SK-MEL-5 (cell line): ENCODE data around the gene PRR19. TPM values are rescaled to one million over a fixed set of nuclear protein-coding genes. Genes with fewer than 3 reads are reported as not detected.

Experiments used
- DNase-seq: peaks from one replicate; pipeline ENCODE4 v3.0.0-alpha.2; 2016; ENCODE audit warnings: low read depth, low spot score
- in situ Hi-C: cut with HindIII; loops from 2 replicates; pipeline ENCODE4 v1.10.0; 2016; ENCODE audit warnings: low sequenced_read_pairs, high pct_unique_total_duplicates, low pct_unique_long_range_greater_than_20kb
- small RNA-seq, 2 experiments: library from RNA; depleted of rRNA; stranded (forward); fragments of <200 nt; gene quantifications; one replicate each; pipeline ENCODE3, GENCODE V24; 2014
- total RNA-seq: library from RNA; depleted of rRNA; stranded (reverse); fragments of >200 nt; shearing (Covaris generic); gene quantifications from 2 replicates; pipeline ENCODE4 v1.2.3, GENCODE V29; 2014; rRNA removed

The PRR19 gene
- total RNA-seq, 1 experiment from 2014 or later = 1.2 TPM

DNA sequence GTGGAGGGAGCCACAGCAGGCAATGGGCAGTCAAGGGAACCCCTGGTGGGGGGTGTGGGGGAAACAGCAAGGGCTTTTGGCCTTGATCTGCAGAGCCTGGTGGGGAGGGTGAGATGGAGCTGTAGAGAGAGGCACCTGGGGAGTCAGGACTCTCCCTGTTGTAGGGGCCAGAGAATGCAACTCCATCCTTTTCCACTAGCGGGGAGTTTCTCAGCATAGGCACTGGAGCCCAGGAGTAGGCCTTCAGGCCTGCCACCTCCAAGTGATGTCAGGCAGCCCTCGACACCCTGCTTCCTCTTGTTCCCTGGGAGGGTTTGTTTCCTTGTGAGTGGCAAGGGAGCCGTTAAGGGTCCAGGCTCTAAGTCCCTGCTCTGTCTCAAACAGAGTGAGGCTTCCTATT is 48.5 kb downstream of the PRR19 start:
- in situ Hi-C loops = no loop called here
- DNase-seq = no peak

- in situ Hi-C loops = no loop called here
- DNase-seq = no peak
Measured at GRCh38 chr19:42351079-42351735, 49.3 kb downstream of the PRR19 start.

GRCh38 chr19:42352301-42353259 is 50.6 kb downstream of the PRR19 start:
- in situ Hi-C loops = no loop called here

GRCh38 chr19:42353341-42354015 is 51.5 kb downstream of the PRR19 start:
- no peak for DNase-seq
- in situ Hi-C loops = no loop called here

More at GRCh38 chr19:42352301-42353259, 50.6 kb downstream of the PRR19 start:
- no peak for DNase-seq

DNA sequence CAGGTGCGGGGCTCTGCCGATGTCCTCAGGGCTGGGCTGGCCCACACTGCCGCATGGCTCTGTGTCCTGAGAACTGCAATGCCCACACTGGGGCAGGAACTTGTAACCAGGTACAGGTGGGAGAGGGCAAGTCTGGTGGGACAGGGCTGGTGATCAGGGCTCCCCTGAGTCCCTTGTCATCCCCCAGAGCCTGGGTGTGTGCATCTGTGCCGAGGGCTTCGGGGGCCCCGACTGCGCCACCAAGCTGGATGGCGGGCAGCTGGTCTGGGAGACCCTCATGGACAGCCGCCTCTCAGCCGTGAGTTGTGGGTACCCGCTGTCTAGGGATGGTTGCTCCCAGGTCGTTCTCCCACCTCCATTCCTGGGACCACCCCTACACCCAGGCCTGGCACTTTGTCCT is 54.0 kb downstream of the PRR19 start:
- no peak for DNase-seq
- in situ Hi-C loops = no loop called here

GRCh38 chr19:42356686-42357085 is 54.8 kb downstream of the PRR19 start:
- DNase-seq = no peak
- in situ Hi-C loops = no loop called here

DNA sequence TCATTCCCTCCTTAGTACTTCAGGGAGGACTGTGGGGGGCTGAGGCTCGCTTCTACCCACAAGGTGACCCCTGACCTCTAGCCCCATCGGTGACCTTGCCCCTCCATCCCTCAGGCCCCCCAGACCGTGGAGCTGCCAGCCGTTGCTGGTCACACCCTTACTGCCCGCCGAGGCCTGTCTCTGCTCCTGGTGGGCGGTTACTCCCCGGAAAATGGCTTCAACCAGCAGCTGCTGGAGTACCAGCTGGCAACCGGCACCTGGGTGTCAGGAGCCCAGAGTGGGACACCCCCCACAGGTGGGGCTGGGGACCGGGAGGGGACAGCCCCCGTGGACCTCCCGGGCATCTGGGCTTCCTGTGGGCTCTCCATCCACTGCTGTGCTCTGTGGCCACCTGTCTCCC is 55.4 kb downstream of the PRR19 start:
- no peak for DNase-seq
- in situ Hi-C loops = no loop called here

Small RNA genes within 50 kb of the gene (small RNA-seq; reads per million reads assigned to genes)
- gene MIR8077 = 0 to 0.10 reads per million in 2 experiments

Other genes with a start within 250 kb of the PRR19 start
- not detected in 2 replicates for gene GRIK5, start 231.9 kb upstream of the PRR19 start, total RNA-seq
- 11.9 and 13.8 TPM in 2 replicates for gene ZNF574, start 226.0 kb upstream of the PRR19 start, total RNA-seq
- not detected in 2 replicates for gene POU2F2, start 169.7 kb upstream of the PRR19 start, total RNA-seq
- 19.5 and 23.9 TPM in 2 replicates for gene DEDD2, start 84.5 kb upstream of the PRR19 start, total RNA-seq
- gene ZNF526, start 81.8 kb upstream of the PRR19 start, total RNA-seq = 6.8 and 8.9 TPM in 2 replicates
- 18.7 and 19.0 TPM in 2 replicates for gene GSK3A, start 59.5 kb upstream of the PRR19 start, total RNA-seq
- gene ERF, start 47.0 kb upstream of the PRR19 start, total RNA-seq = 25.5 and 32.7 TPM in 2 replicates
- 5.2 and 11.3 TPM in 2 replicates for gene CIC, start 32.9 kb upstream of the PRR19 start, total RNA-seq
- gene PAFAH1B3, start 492 bp downstream of the PRR19 start, total RNA-seq = 45.4 and 50.9 TPM in 2 replicates
- 0.51 and 0.98 TPM in 2 replicates for gene TMEM145, start 11.2 kb downstream of the PRR19 start, total RNA-seq
- gene MEGF8, start 23.5 kb downstream of the PRR19 start, total RNA-seq = 8.8 and 8.9 TPM in 2 replicates
- gene CNFN, start 88.2 kb downstream of the PRR19 start, total RNA-seq = 0.77 TPM in 1 of 2 replicates, not detected in the other
- gene LIPE, start 125.3 kb downstream of the PRR19 start, total RNA-seq = not detected in 2 replicates
- gene CXCL17, start 140.8 kb downstream of the PRR19 start, total RNA-seq = 0.34 TPM in 1 of 2 replicates, not detected in the other
- gene CEACAM1, start 226.3 kb downstream of the PRR19 start, total RNA-seq = 31.2 and 38.8 TPM in 2 replicates